GM18517 (cell line): ENCODE data around the gene KIF19.
"Not testable (repeated sequence)": the region's sequence is repeated elsewhere in the genome, so short reads cannot be mapped to it uniquely, and the experiment has no call there.

ENCODE experiments used
- ATAC-seq: cut with Tn5 transposase; IDR thresholded peaks from one replicate; pipeline ENCODE4 v1.9.1; 2021; ENCODE audit warnings: mild to moderate bottlenecking, moderate library complexity; ENCODE audit not compliant: unreplicated experiment

The KIF19 gene

GRCh38 chr17:74386386-74386785 lies 60.4 kb downstream of the KIF19 start:
- ATAC-seq, result no peak

- ATAC-seq, result no peak
Observed at GRCh38 chr17:74387365-74388218, 61.6 kb downstream of the KIF19 start.

- no peak for ATAC-seq
Observed at GRCh38 chr17:74389084-74389753, 63.2 kb downstream of the KIF19 start.

- no peak for ATAC-seq
Observed at GRCh38 chr17:74389937-74390679, 64.1 kb downstream of the KIF19 start.

- no peak for ATAC-seq
Observed at GRCh38 chr17:74390680-74391653, 64.9 kb downstream of the KIF19 start.

GRCh38 chr17:74391771-74392170 lies 65.7 kb downstream of the KIF19 start:
- ATAC-seq, result no peak

- no peak for ATAC-seq
Observed at GRCh38 chr17:74392848-74393247, 66.8 kb downstream of the KIF19 start.

GRCh38 chr17:74393346-74393942 lies 67.4 kb downstream of the KIF19 start:
- ATAC-seq, result no peak

- ATAC-seq, result no peak
Observed at GRCh38 chr17:74394275-74394950, 68.4 kb downstream of the KIF19 start.

- no peak for ATAC-seq
Observed at GRCh38 chr17:74394977-74395376, 69.0 kb downstream of the KIF19 start.

- ATAC-seq, result no peak
Observed at GRCh38 chr17:74396567-74396966, 70.5 kb downstream of the KIF19 start.

- no peak for ATAC-seq
Observed at GRCh38 chr17:74402048-74402447, 76.0 kb downstream of the KIF19 start.

- ATAC-seq, result no peak
Observed at GRCh38 chr17:74403512-74404137, 77.6 kb downstream of the KIF19 start.

GRCh38 chr17:74404218-74404617 lies 78.2 kb downstream of the KIF19 start:
- ATAC-seq, result no peak

- ATAC-seq, result no peak
Observed at GRCh38 chr17:74404789-74405188, 78.8 kb downstream of the KIF19 start.

- not testable (repeated sequence) for ATAC-seq
Observed at GRCh38 chr17:74405311-74405710, 79.3 kb downstream of the KIF19 start.
